Lower leg skin (tissue), 3 donors: ENCODE data around the gene FBXW8.

Experiments
- CTCF ChIP-seq, 3 donors: fragments of 450-650 bp; IDR thresholded peaks; one replicate each; pipeline ENCODE4 v1.5.1; 2016; ENCODE audit warnings: antibody characterized with exemption in 3 of 3, mild to moderate bottlenecking in 3 of 3, moderate library complexity in 2 of 3
- POLR2A ChIP-seq, 2 donors: fragments of 450-650 bp; IDR thresholded peaks; one replicate each; pipeline ENCODE4 v1.6.1; 2016 to 2017; ENCODE audit warnings: antibody characterized with exemption in 2 of 2, mild to moderate bottlenecking in 1 of 2, moderate library complexity in 1 of 2

DNA sequence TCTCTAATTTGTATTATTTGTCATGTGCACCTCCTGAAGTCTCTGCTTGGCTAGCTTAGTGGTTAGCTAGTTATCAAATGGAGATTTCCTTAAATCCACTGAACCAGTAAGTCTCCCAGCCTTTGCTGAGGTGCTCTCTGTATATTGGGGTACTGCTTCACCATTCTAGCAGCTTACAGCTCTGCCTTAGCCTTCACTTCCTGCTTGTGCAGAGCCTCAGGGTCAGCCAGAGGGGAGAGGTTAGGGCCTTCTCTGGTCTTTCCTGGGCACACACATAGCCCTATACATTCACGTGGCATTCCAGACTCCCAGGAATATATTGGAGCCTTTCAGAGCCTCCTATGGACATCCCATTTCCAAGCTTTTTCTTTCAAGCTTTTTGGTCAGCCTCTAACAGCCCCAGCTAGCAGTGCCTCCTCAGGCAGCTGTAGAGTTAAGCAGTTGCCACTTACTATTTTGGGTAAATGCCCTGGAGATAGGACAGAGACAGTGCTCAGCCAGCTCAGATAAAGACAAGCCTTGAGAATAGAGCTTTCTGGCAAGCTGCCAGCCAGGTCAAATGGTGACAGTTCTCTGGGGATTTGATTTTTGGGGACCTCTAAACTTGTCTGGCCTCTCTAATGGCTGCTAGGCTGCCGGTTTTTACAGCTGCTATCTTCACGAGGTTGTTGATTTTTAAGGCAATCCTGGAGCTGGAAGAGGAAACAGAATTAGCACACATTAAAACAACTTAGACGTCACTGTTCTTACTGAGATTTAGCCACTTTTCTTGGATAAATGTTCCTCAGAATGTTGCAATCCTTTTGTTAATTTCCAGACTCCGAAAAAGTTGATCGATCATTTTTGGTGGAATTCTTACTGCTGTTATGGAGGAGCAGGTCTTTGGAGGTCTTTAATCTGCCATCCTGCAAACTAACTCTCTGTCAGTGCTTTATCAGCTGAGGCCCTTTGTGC is 32.9 kb downstream of the FBXW8 start:
- TF ChIP-seq CTCF (IDR thresholded peaks at IDR 0.05) (no peak), POLR2A (IDR thresholded peaks at IDR 0.05) (no peak)
